HG02885 (cell line): Measurements from ENCODE around the gene C12orf75.
"Not testable (repeated sequence)": the region's sequence is repeated elsewhere in the genome, so short reads cannot be mapped to it uniquely, and the experiment has no call there.

Source experiments
- ATAC-seq: cut with Tn5 transposase; IDR thresholded peaks from one replicate; pipeline ENCODE4 v1.9.1; 2021; ENCODE audit warnings: mild to moderate bottlenecking; ENCODE audit not compliant: unreplicated experiment, poor library complexity

C12orf75 gene

GRCh38 chr12:105334001-105334400 lies 3.5 kb downstream of the C12orf75 start:
- ATAC-seq, result no peak

GRCh38 chr12:105334582-105334981 lies 4.1 kb downstream of the C12orf75 start:
- ATAC-seq, result no peak

GRCh38 chr12:105335856-105336255 lies 5.4 kb downstream of the C12orf75 start:
- no peak for ATAC-seq

- ATAC-seq, result no peak
These were observed 5.9 kb downstream of the C12orf75 start for GRCh38 chr12:105336411-105336810.

- ATAC-seq, result no peak
These were observed 6.9 kb downstream of the C12orf75 start for GRCh38 chr12:105337391-105337790.

- no peak for ATAC-seq
These were observed 8.5 kb downstream of the C12orf75 start for GRCh38 chr12:105338966-105339365.

- ATAC-seq, result no peak
These were observed 10.5 kb downstream of the C12orf75 start for GRCh38 chr12:105341010-105341409.

- not testable (repeated sequence) for ATAC-seq
These were observed 11.1 kb downstream of the C12orf75 start for GRCh38 chr12:105341620-105342019.

GRCh38 chr12:105342464-105342863 lies 12.0 kb downstream of the C12orf75 start:
- ATAC-seq, result no peak

- ATAC-seq, result no peak
These were observed 13.3 kb downstream of the C12orf75 start for GRCh38 chr12:105343836-105344235.

- ATAC-seq, result no peak
These were observed 17.0 kb downstream of the C12orf75 start for GRCh38 chr12:105347499-105347898.

GRCh38 chr12:105348142-105348541 lies 17.7 kb downstream of the C12orf75 start:
- ATAC-seq, result no peak

- ATAC-seq, result no peak
These were observed 18.1 kb downstream of the C12orf75 start for GRCh38 chr12:105348561-105348960.

- no peak for ATAC-seq
These were observed 18.6 kb downstream of the C12orf75 start for GRCh38 chr12:105349138-105349537.

- peak; percentile 54 for ATAC-seq
These were observed 21.0 kb downstream of the C12orf75 start for GRCh38 chr12:105351523-105351922.

- peak; percentile 87 for ATAC-seq
These were observed 21.6 kb downstream of the C12orf75 start for GRCh38 chr12:105352052-105352451.

GRCh38 chr12:105352940-105353635 lies 22.6 kb downstream of the C12orf75 start:
- no peak for ATAC-seq

GRCh38 chr12:105355752-105356151 lies 25.3 kb downstream of the C12orf75 start:
- no peak for ATAC-seq

GRCh38 chr12:105357162-105357691 lies 26.7 kb downstream of the C12orf75 start:
- peak; percentile 76 for ATAC-seq

GRCh38 chr12:105358789-105359188 lies 28.3 kb downstream of the C12orf75 start:
- no peak for ATAC-seq

GRCh38 chr12:105359856-105360255 lies 29.4 kb downstream of the C12orf75 start:
- ATAC-seq, result no peak

- no peak for ATAC-seq
These were observed 33.4 kb downstream of the C12orf75 start for GRCh38 chr12:105363890-105364289.
